Measurements from ENCODE around the gene WDR27. TPM values are rescaled to one million over a fixed set of nuclear protein-coding genes. Genes with fewer than 3 reads are reported as not detected.
A peak's percentile ranks its signal among the peaks of the same experiment; 100 is the strongest.

Gene WDR27
- total RNA-seq, 1 donor = 18.1 TPM

DNA sequence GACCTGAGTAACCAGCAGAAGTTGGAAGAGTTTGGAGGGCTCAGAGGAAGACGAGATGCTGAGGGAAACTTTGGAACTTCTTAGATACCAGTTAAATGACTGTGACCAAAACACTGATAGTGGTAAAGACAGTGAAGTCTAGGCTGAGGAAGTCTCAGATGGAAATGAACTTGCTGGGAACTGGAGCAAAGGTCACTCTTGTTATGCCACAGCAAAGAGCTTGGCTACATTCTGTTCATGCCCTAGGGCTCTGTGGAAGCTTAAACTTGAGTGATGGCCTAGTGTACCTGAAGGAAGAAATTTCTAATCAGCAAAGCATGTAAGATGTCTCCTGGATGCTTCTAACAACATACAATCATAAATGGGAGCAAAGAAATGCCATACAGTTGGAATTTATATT is 24.7 kb downstream of the WDR27 start:
- TF ChIP-seq, protein P1, sequence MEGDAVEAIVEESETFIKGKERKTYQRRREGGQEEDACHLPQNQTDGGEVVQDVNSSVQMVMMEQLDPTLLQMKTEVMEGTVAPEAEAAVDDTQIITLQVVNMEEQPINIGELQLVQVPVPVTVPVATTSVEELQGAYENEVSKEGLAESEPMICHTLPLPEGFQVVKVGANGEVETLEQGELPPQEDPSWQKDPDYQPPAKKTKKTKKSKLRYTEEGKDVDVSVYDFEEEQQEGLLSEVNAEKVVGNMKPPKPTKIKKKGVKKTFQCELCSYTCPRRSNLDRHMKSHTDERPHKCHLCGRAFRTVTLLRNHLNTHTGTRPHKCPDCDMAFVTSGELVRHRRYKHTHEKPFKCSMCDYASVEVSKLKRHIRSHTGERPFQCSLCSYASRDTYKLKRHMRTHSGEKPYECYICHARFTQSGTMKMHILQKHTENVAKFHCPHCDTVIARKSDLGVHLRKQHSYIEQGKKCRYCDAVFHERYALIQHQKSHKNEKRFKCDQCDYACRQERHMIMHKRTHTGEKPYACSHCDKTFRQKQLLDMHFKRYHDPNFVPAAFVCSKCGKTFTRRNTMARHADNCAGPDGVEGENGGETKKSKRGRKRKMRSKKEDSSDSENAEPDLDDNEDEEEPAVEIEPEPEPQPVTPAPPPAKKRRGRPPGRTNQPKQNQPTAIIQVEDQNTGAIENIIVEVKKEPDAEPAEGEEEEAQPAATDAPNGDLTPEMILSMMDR (IDR thresholded peaks at IDR 0.05; ENCODE audit: insufficient read depth, low read depth, low read length) = no peak
- peak; percentile 51 for DNase-seq (ENCODE audit: low read depth)
- no peak overlapping the region for H3K4me3 ChIP-seq (ENCODE audit: low read depth, low read length)

DNA sequence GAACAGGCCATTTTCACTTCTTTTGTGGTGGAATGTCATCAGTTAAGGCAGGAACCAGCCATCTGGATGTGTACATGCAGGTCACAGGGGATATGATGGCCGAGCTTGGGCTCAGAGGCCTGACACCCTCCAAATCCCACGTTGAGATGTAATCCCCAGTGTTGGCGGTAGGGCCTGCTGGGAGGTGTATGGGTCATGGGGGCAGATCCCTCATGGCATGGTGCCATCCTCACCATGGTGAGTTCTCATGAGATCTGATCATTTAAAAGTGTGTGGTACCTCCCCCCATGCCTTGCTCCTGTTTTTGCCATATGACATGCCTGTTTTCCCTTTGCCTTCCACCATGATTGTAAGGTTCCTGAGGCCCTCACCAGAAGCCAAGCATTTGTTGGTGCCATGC is 26.8 kb downstream of the WDR27 start:
- DNase-seq (ENCODE audit: low read depth) = no peak
- H3K4me3 ChIP-seq (ENCODE audit: low read depth, low read length) = no peak overlapping the region
- TF ChIP-seq, protein P1 (IDR thresholded peaks at IDR 0.05; ENCODE audit: insufficient read depth, low read depth, low read length) = no peak

DNA sequence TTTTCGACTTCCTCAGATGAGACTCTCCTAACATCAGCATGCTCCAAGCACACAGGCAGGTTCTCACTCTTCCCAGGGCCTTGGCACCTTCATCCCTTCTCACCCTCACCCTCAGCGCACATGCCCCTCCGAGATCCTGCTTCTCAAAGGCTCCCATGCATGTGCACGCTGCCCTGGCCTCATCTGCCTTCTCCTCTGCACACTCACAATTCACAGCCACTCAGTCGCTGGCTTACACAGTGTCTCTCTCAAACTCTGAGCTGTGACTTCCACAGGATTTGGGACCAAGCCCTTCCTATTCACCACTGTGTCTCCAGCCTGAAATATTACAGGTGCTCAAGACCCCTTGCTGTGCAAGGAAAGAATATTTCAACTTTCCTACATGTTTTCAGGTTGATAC is 30.3 kb downstream of the WDR27 start:
- TF ChIP-seq, protein P1 (IDR thresholded peaks at IDR 0.05; ENCODE audit: insufficient read depth, low read depth, low read length) = no peak
- DNase-seq (ENCODE audit: low read depth) = no peak
- no peak overlapping the region for H3K4me3 ChIP-seq (ENCODE audit: low read depth, low read length)

DNA sequence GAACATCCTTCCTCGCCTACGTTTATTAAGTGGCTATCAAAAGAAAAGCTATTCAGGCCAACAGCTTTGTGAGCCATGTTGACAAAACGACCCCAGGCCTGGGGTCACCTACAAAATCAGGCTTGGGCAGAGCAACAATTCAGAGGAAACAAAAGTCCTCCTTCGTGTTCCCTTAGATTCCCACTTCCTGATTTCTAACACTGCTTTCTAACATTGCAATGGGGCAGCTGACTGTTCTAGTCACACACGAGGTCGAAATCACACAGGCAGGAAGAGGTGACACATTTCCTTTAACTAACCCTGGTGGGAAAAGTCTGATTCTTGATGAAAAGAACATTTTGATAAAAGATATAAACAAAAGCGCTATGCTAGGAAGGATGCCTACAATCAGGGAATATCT is 31.9 kb downstream of the WDR27 start:
- TF ChIP-seq, protein P1 (IDR thresholded peaks at IDR 0.05; ENCODE audit: insufficient read depth, low read depth, low read length) = no peak
- peak; percentile 43 for DNase-seq (ENCODE audit: low read depth)

DNA sequence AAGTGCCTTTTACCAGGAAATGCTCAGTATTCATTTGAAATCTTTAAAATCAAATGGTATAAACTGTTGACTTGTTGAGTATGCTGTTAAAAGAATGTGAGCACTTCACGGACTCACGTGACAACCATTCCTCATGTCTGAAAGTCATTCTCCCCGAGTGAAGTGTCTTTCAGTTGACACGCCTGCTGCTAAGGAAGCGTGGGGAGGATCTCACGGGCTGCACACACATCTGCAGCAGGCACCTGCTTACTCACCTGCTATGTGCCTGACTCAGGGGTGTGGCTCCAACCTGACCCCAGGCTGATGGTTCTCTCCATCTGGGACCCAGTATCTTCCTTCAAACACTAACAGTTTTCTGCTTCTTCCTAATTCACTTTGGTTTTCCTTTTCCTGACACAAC is 32.7 kb downstream of the WDR27 start:
- H3K4me3 ChIP-seq (ENCODE audit: low read depth, low read length) = no peak overlapping the region
- no peak for DNase-seq (ENCODE audit: low read depth)
- TF ChIP-seq, protein P1 (IDR thresholded peaks at IDR 0.05; ENCODE audit: insufficient read depth, low read depth, low read length) = no peak

More for the DNA sequence above, 31.9 kb downstream of the WDR27 start:
- H3K4me3 ChIP-seq (ENCODE audit: low read depth, low read length) = no peak overlapping the region

DNA sequence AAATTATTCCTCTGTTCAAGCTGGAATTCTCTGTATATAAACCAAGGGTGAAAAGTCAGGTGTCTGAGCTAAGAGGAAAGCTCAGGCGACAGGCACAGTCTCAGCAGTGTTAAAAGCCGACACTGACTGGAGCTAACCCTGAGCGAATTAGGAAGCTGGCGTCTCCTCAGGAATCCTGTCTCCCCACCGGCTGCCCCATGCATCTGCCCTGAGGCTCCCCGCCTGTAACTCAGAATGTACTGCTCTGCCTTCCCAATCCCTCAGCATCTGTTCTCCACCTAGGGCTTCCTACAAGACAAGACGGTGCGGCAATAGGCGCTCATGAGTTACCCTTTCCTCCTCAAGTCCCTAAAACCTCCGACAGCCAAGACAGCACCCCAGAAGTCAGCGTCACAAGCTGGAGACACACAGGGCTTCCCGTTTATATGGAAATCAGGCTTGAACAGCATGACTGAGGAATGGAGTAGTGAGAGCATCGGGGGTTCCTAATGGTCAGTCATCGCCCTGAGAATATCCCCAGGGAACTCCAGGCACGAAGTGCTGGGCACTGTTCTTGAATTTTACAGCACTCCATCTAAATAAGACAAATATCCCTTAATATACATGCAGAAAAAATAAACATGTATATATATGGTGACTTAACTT is 33.5 kb downstream of the WDR27 start:
- TF ChIP-seq, protein P1 (IDR thresholded peaks at IDR 0.05; ENCODE audit: insufficient read depth, low read depth, low read length) = no peak
- DNase-seq (ENCODE audit: low read depth) = no peak
- no peak overlapping the region for H3K4me3 ChIP-seq (ENCODE audit: low read depth, low read length)

DNA sequence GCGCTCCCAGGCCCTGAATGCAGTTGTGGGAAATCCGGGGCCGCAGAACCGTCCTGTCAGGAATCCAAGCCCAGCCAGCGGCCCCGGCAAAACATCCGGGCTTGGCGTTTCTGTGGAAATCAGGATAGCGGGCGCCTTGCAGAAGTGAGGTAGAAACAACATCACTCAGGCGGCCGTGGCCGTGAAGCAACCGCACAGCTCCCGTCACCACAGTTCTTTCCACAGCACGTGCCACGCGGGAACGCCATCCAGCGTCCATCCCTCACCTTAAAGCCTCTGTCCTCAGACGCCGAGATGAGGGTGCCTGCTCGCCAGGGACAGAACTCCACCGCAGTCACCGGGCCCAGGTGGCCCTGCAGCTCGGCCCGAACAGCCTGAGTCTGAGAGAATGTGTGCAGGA is 34.1 kb downstream of the WDR27 start:
- no peak for DNase-seq (ENCODE audit: low read depth)
- TF ChIP-seq, protein P1 (IDR thresholded peaks at IDR 0.05; ENCODE audit: insufficient read depth, low read depth, low read length) = no peak
- H3K4me3 ChIP-seq (ENCODE audit: low read depth, low read length) = no peak overlapping the region

All from fibroblast of villous mesenchyme (primary cell).